NT2/D1 (cell line): Measurements from ENCODE around the gene TRA2B.

Experiments used
- DNase-seq: peaks from one replicate; pipeline ENCODE4 v3.0.0-alpha.2; 2011; ENCODE audit warnings: low read depth, low spot score
- H3K27me3 ChIP-seq: 2 replicates; pipeline ENCODE4 v1.6.0; 2011; ENCODE audit warnings: mild to moderate bottlenecking; ENCODE audit not compliant: insufficient read length, insufficient read depth
- H3K36me3 ChIP-seq: 2 replicates; pipeline ENCODE4 v1.6.1; 2011; ENCODE audit warnings: mild to moderate bottlenecking, low read length, mixed read lengths; ENCODE audit not compliant: insufficient read depth, insufficient read length
- H3K4me1 ChIP-seq: 2 replicates; pipeline ENCODE4 v1.5.1; 2011; ENCODE audit not compliant: insufficient read depth, insufficient read length
- H3K4me3 ChIP-seq: 2 replicates; pipeline ENCODE4 v1.5.1; 2011; ENCODE audit warnings: low read depth; ENCODE audit not compliant: insufficient read length
- H3K9ac ChIP-seq: 2 replicates; pipeline ENCODE4 v1.6.0; 2011; ENCODE audit warnings: low read depth; ENCODE audit not compliant: insufficient read length
- H3K9me3 ChIP-seq: 2 replicates; pipeline ENCODE4 v1.5.1; 2011; ENCODE audit warnings: mild to moderate bottlenecking, low read length; ENCODE audit not compliant: insufficient read depth
- SUZ12 ChIP-seq: IDR thresholded peaks from 2 replicates; pipeline ENCODE4 v1.6.1; 2011; ENCODE audit not compliant: insufficient read length, insufficient read depth; ENCODE audit errors: extremely low read depth
- YY1 ChIP-seq: IDR thresholded peaks from 2 replicates; pipeline ENCODE4 v1.6.1; 2011; ENCODE audit not compliant: insufficient read length, insufficient read depth
- ZNF274 ChIP-seq: IDR thresholded peaks from 2 replicates; pipeline ENCODE4 v1.6.1; 2011; ENCODE audit warnings: mild to moderate bottlenecking, low read depth, low read length

TRA2B gene

GRCh38 chr3:185950728-185951127, 12.9 kb upstream of the TRA2B start:
- no peaks in the 10 kb centered on the region for H3K4me1 ChIP-seq
- no peak overlapping the region for H3K4me3 ChIP-seq
- H3K36me3 ChIP-seq = no peaks in the 10 kb centered on the region
- no peaks in the 10 kb centered on the region; the same call in 1 of the 2 replicates for H3K9me3 ChIP-seq
- no peak overlapping the region for H3K9ac ChIP-seq
- DNase-seq = no peak
- H3K27me3 ChIP-seq = no peaks in the 10 kb centered on the region
- TF ChIP-seq ZNF274 = no peak
- TF ChIP-seq YY1 = no peak
- TF ChIP-seq SUZ12 = no peak

- TF ChIP-seq SUZ12 (no peak), YY1 (no peak), ZNF274 (no peak)
- Histone ChIP-seq H3K36me3 (no peaks in the 10 kb centered on the region), H3K4me3 (no peak overlapping the region), H3K9me3 (no peaks in the 10 kb centered on the region; the same call in 1 of the 2 replicates), H3K9ac (no peak overlapping the region), H3K4me1 (no peaks in the 10 kb centered on the region), H3K27me3 (no peaks in the 10 kb centered on the region)
- no peak for DNase-seq
These were observed 11.7 kb upstream of the TRA2B start for GRCh38 chr3:185949515-185949914.

- DNase-seq = no peak
- TF ChIP-seq SUZ12 (no peak), ZNF274 (no peak), YY1 (no peak)
- peaks cover under 1% of the 10 kb centered on the region for H3K4me1 ChIP-seq
- no peaks in the 10 kb centered on the region for H3K36me3 ChIP-seq
- no peak overlapping the region for H3K4me3 ChIP-seq
- H3K27me3 ChIP-seq = no peaks in the 10 kb centered on the region
- no peak overlapping the region for H3K9ac ChIP-seq
- H3K9me3 ChIP-seq = no peaks in the 10 kb centered on the region; the same call in 1 of the 2 replicates
These were observed 10.5 kb upstream of the TRA2B start for GRCh38 chr3:185948292-185948691.

DNA sequence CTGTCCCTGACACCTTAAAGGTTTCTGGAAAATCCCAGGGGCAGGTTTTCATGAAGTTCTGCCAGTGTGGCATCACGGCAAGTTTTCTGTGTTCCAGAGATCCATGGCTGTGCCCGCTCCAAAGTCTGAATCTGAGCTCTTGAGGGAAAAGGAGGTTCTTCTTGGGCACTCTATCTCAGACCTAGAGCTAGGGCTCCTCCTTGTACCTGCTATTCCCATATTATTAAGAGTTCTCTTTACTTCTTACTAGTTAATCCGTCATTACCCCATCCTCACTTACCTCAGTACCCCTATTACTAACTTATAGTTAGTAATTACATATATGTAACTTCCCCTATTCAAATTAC, 5.9 kb upstream of the TRA2B start:
- Histone ChIP-seq H3K4me1 (peaks cover 2% of the 10 kb centered on the region), H3K36me3 (no peaks in the 10 kb centered on the region), H3K27me3 (no peaks in the 10 kb centered on the region), H3K4me3 (no peak overlapping the region), H3K9ac (no peak overlapping the region), H3K9me3 (no peaks in the 10 kb centered on the region)
- TF ChIP-seq YY1 (no peak), ZNF274 (no peak), SUZ12 (no peak)
- no peak for DNase-seq

DNA sequence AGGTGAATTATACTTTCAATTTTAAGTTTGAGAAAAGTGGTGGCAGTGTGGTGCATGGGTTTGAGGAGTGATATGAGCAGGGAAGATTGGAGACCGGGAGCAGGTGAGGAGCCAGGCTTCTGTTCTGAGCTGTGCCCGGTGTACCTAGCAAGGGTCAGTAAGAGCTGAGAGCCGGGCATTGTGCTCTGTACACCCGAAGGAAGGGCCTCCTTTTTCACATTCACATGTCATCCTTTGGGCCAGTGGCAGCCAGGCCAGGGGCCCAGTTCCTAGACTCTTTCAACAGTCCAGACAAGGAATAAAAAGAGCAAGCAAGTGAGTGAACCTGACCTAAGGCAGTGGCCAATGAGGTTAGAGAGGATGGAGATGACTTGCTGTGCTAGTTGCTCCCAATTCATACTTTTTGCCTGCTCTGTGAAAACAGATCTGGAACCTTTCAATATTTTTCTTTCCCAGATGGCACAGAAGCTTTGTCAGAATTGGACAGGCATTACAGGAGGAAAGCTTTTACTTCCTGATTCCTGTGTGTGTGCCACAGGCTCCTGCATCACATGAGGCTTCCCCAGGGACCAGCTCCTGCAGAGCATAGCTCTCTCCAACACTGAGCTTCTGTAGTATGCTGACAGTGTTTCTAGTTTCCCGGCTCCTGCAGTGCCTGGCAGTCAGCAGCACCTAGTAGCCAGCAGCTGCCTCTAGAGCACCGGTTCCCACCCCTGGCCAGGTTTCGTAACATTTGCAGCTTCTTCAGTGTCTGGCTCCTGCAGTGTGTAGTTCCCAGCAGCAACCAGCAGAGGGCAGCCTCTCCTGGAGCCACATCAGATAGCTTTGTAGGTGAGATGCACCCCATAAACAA, 5.3 kb upstream of the TRA2B start:
- peak overlapping the region; percentile 46 for H3K9ac ChIP-seq
- no peak overlapping the region for H3K4me3 ChIP-seq
- peaks cover 4% of the 10 kb centered on the region; the same call in 1 of the 2 replicates for H3K9me3 ChIP-seq
- H3K4me1 ChIP-seq = peaks cover 2% of the 10 kb centered on the region
- H3K36me3 ChIP-seq = no peaks in the 10 kb centered on the region
- peak; percentile 88 for DNase-seq
- TF ChIP-seq YY1 = no peak
- no peak for TF ChIP-seq SUZ12
- TF ChIP-seq ZNF274 = no peak
- no peaks in the 10 kb centered on the region for H3K27me3 ChIP-seq

- Histone ChIP-seq H3K9ac (no peak overlapping the region), H3K36me3 (no peaks in the 10 kb centered on the region), H3K4me3 (no peak overlapping the region), H3K27me3 (no peaks in the 10 kb centered on the region), H3K4me1 (peaks cover 2% of the 10 kb centered on the region), H3K9me3 (peaks cover 4% of the 10 kb centered on the region; the same call in 1 of the 2 replicates)
- no peak for DNase-seq
- TF ChIP-seq SUZ12 (no peak), ZNF274 (no peak), YY1 (no peak)
These were observed 4.6 kb upstream of the TRA2B start for GRCh38 chr3:185942396-185942795.

DNA sequence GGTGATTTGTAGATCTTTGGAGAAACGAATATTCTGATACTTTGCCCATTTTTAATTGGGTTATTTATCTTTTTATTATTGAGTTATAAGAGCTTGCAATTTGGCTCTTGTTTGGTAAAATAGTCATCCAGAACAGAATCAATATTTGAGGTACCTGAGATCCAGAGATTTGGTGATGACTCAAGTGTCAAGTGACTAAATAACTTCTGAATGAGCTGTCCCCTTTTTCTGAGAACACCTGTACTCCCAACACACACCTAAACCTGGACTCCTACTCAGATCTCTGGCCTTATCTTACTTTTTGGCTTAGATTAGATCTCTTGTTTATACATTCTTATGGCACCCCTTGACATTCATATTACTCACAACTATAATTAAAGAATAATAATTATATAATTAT, 3.1 kb upstream of the TRA2B start:
- H3K27me3 ChIP-seq = no peaks in the 10 kb centered on the region
- H3K36me3 ChIP-seq = peaks cover 9% of the 10 kb centered on the region

More for the DNA sequence above, 3.1 kb upstream of the TRA2B start:
- DNase-seq = no peak
- peaks cover 4% of the 10 kb centered on the region; the same call in 1 of the 2 replicates for H3K9me3 ChIP-seq
- H3K4me1 ChIP-seq = peaks cover 2% of the 10 kb centered on the region
- no peak overlapping the region for H3K9ac ChIP-seq
- TF ChIP-seq ZNF274 = no peak
- no peak for TF ChIP-seq SUZ12
- TF ChIP-seq YY1 = no peak
- H3K4me3 ChIP-seq = no peak overlapping the region
